HCT116 (cell line): ENCODE results near the gene HOPX.

Source experiments
- ATF3 ChIP-seq: IDR thresholded peaks from 2 replicates; pipeline ENCODE4 v1.6.1; 2012
- CEBPB ChIP-seq: IDR thresholded peaks from 2 replicates; pipeline ENCODE4 v1.6.1; 2012; ENCODE audit warnings: low read depth
- CTCF ChIP-seq, 3 experiments: fragments of 200-600 bp in 1 of 3; sonication (generic) in 1 of 3; IDR thresholded peaks in 2 of 3; conservative IDR thresholded peaks in 1 of 3; 2 replicates each; pipeline ENCODE4 v1.5.1; 2012 to 2017; ENCODE audit warnings: low read depth in 2 of 3, low read length in 2 of 3, antibody characterized with exemption in 1 of 3, borderline replicate concordance in 1 of 3, control low read depth in 1 of 3, mild to moderate bottlenecking in 1 of 3, mixed read lengths in 1 of 3, mixed run types in 1 of 3, moderate library complexity in 1 of 3; ENCODE audit not compliant: insufficient read depth in 1 of 3
- EZH2phosphoT487 ChIP-seq: fragments of 200-600 bp; IDR thresholded peaks from 2 replicates; pipeline ENCODE4 v1.6.1; 2018; ENCODE audit warnings: antibody characterized with exemption, borderline replicate concordance
- POLR2A ChIP-seq: IDR thresholded peaks from 2 replicates; pipeline ENCODE4 v1.7.0; 2011; ENCODE audit warnings: borderline replicate concordance; ENCODE audit not compliant: insufficient read depth, insufficient read length; ENCODE audit errors: extremely low read depth
- POLR2AphosphoS5 ChIP-seq: IDR thresholded peaks from 2 replicates; pipeline ENCODE4 v1.6.1; 2011; ENCODE audit warnings: mild to moderate bottlenecking, low read depth, low read length, moderate library complexity
- SRF ChIP-seq: IDR thresholded peaks from 2 replicates; pipeline ENCODE4 v1.6.1; 2012; ENCODE audit warnings: low read depth
- YY1 ChIP-seq: IDR thresholded peaks from 2 replicates; pipeline ENCODE4 v1.6.1; 2011; ENCODE audit warnings: low read length, low read depth, moderate library complexity, mild to moderate bottlenecking; ENCODE audit not compliant: insufficient replicate concordance; ENCODE audit errors: extremely low read depth
- ZBTB33 ChIP-seq: IDR thresholded peaks from 2 replicates; pipeline ENCODE4 v1.6.1; 2011; ENCODE audit warnings: mild to moderate bottlenecking, low read length, moderate library complexity; ENCODE audit not compliant: insufficient replicate concordance; ENCODE audit errors: extremely low read depth

DNA sequence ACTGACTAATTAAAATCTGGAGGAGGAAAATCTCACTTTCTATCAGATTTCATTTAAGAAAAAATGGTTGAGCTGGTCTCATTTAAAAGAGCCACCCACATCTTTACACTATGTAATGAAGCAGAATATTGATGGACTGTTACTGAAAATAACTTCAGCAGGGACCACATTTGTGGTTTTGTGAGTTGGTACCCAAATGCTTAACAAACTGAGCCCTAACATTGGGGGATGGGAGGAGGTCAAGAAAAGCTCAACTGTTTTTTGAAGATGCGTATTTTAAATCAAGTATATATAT lies 30.1 kb downstream of the HOPX start:
- TF ChIP-seq CEBPB (no peak), YY1 (no peak), ZBTB33 (no peak), CTCF (IDR thresholded peaks at IDR 0.05 in 2 of 3, conservative IDR thresholded peaks at IDR 0.05 in 1 of 3; ENCODE audit: borderline replicate concordance in 1 of 3, insufficient read depth in 1 of 3, low read depth in 2 of 3, low read length in 2 of 3) (no peak), EZH2phosphoT487 (no peak), SRF (no peak), POLR2AphosphoS5 (no peak), ATF3 (no peak), POLR2A (no peak)
